ENCODE results near the gene INPP5A. TPM values are rescaled to one million over a fixed set of nuclear protein-coding genes. Genes with fewer than 3 reads are reported as not detected.

Gene INPP5A
- total and polyA plus RNA-seq, 2 experiments from 2014 or later: 41.2 to 53.6 TPM

DNA sequence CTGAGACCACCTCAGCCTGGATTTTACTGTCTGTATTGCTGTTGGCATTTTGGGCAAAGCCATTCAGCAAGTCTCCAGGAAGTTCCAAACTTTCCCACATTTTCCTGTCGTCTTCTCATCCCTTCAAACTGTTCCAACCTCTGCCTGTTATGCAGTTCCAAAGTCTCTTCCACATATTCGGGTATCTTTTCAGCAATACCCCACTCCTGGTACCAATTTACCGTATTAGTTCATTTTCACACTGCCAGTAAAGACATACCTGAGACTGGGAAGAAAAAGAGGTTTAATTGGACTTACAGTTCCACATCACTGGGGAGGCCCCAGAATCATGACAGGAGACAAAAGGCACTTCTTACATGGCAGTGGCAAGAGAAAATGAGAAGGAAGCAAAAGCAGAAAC is 62.8 kb downstream of the INPP5A start:
- H3K4me2 ChIP-seq: no peak overlapping the region
- H3K27ac ChIP-seq: no peak overlapping the region
- 86% methylated on average over 3 of the region's 3 CpGs for WGBS (ENCODE audit: low lambda C conversion rate, missing lambda C conversion rate)
- no peaks in the 10 kb centered on the region for H3K36me3 ChIP-seq (replicated peaks; ENCODE audit: insufficient read depth, low read depth)
- H3K4me3 ChIP-seq: no peak overlapping the region
- TF ChIP-seq, protein P1, sequence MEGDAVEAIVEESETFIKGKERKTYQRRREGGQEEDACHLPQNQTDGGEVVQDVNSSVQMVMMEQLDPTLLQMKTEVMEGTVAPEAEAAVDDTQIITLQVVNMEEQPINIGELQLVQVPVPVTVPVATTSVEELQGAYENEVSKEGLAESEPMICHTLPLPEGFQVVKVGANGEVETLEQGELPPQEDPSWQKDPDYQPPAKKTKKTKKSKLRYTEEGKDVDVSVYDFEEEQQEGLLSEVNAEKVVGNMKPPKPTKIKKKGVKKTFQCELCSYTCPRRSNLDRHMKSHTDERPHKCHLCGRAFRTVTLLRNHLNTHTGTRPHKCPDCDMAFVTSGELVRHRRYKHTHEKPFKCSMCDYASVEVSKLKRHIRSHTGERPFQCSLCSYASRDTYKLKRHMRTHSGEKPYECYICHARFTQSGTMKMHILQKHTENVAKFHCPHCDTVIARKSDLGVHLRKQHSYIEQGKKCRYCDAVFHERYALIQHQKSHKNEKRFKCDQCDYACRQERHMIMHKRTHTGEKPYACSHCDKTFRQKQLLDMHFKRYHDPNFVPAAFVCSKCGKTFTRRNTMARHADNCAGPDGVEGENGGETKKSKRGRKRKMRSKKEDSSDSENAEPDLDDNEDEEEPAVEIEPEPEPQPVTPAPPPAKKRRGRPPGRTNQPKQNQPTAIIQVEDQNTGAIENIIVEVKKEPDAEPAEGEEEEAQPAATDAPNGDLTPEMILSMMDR (IDR thresholded peaks at IDR 0.05; ENCODE audit: poor library complexity): no peak
- TF ChIP-seq EZH2 (IDR thresholded peaks at IDR 0.05; ENCODE audit: borderline replicate concordance) (no peak), EZH2phosphoT487 (IDR thresholded peaks at IDR 0.05; ENCODE audit: low read depth, severe bottlenecking, unreplicated experiment) (no peak)
- peaks cover 98% of the 10 kb centered on the region for H3K79me2 ChIP-seq
- no peak for DNase-seq (ENCODE audit: low spot score)
- H3K9me2 ChIP-seq (replicated peaks; ENCODE audit: insufficient read depth): no peaks in the 10 kb centered on the region
- H3K9me3 ChIP-seq (ENCODE audit: low read depth): no peaks in the 10 kb centered on the region
- peaks cover 3% of the 10 kb centered on the region for H4K20me1 ChIP-seq (ENCODE audit: insufficient read depth, poor library complexity, severe bottlenecking)
- peaks cover 14% of the 10 kb centered on the region for H3K4me1 ChIP-seq (ENCODE audit: insufficient read depth)
- H2AFZ ChIP-seq: no peak overlapping the region
- H3K27me3 ChIP-seq: no peaks in the 10 kb centered on the region

DNA sequence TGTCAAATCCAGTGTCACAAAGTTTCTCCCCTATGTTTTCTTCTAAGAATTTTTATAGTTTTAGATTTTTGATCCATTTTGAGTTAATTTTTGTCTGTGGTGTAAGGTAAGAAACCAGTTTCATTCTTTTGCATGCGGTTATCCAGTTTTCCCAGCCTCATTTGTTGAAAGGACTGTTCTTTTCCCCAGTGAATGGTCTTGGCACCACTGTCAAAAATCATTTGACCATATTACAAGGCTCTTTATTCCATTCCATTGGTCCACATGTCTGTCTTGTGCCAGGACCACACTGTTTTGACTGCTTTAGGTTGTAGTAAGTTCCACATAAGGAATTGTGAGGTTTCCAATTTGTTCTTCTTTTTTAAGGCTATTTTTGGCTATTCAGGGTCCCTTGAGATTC is 64.0 kb downstream of the INPP5A start:
- no peak for DNase-seq (ENCODE audit: low spot score)
- H3K27me3 ChIP-seq: no peaks in the 10 kb centered on the region
- 100% methylated on average over 1 of the region's 1 CpG for WGBS (ENCODE audit: low lambda C conversion rate, missing lambda C conversion rate)
- H2AFZ ChIP-seq: no peak overlapping the region
- H3K9me2 ChIP-seq (replicated peaks; ENCODE audit: insufficient read depth): no peaks in the 10 kb centered on the region
- no peak overlapping the region for H3K4me3 ChIP-seq
- no peak overlapping the region for H3K4me2 ChIP-seq
- H3K9me3 ChIP-seq (ENCODE audit: low read depth): no peaks in the 10 kb centered on the region
- peaks cover 3% of the 10 kb centered on the region for H4K20me1 ChIP-seq (ENCODE audit: insufficient read depth, poor library complexity, severe bottlenecking)
- no peaks in the 10 kb centered on the region for H3K36me3 ChIP-seq (replicated peaks; ENCODE audit: insufficient read depth, low read depth)
- peaks cover 8% of the 10 kb centered on the region for H3K4me1 ChIP-seq (ENCODE audit: insufficient read depth)
- no peak overlapping the region for H3K27ac ChIP-seq
- peaks cover 96% of the 10 kb centered on the region for H3K79me2 ChIP-seq
- TF ChIP-seq, protein P1 (IDR thresholded peaks at IDR 0.05; ENCODE audit: poor library complexity): no peak
- no peak for TF ChIP-seq EZH2phosphoT487 (IDR thresholded peaks at IDR 0.05; ENCODE audit: low read depth, severe bottlenecking, unreplicated experiment)
- TF ChIP-seq EZH2 (IDR thresholded peaks at IDR 0.05; ENCODE audit: borderline replicate concordance): no peak

DNA sequence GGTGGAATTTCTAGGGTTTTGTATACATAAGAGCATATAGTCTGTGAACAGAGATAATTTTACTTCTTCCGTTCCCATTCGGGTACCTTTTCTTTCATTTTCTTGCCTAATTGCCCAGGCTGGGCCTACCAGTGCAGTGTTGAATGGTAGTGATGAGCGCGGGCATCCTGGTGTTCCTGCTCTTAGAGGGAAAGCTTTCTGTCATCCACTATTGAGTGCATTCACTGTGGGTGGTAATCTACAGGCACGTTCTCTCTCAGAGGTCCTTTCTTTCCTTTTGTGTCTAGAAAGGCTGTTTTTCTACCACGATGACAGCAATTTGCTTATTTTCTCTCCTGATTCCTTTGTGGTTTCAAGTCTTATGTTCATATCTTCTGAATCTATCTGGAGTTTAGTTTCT is 65.0 kb downstream of the INPP5A start:
- no peaks in the 10 kb centered on the region for H3K9me2 ChIP-seq (replicated peaks; ENCODE audit: insufficient read depth)
- H3K9me3 ChIP-seq (ENCODE audit: low read depth): no peaks in the 10 kb centered on the region
- no peak overlapping the region for H2AFZ ChIP-seq
- H4K20me1 ChIP-seq (ENCODE audit: insufficient read depth, poor library complexity, severe bottlenecking): peaks cover 9% of the 10 kb centered on the region
- peaks cover 8% of the 10 kb centered on the region for H3K4me1 ChIP-seq (ENCODE audit: insufficient read depth)
- H3K4me3 ChIP-seq: no peak overlapping the region
- no peaks in the 10 kb centered on the region for H3K36me3 ChIP-seq (replicated peaks; ENCODE audit: insufficient read depth, low read depth)
- peak overlapping the region; percentile 33 for H3K4me2 ChIP-seq
- H3K27ac ChIP-seq: peak overlapping the region; percentile 45
- TF ChIP-seq EZH2phosphoT487 (IDR thresholded peaks at IDR 0.05; ENCODE audit: low read depth, severe bottlenecking, unreplicated experiment) (no peak), EZH2 (IDR thresholded peaks at IDR 0.05; ENCODE audit: borderline replicate concordance) (no peak)
- TF ChIP-seq, protein P1 (IDR thresholded peaks at IDR 0.05; ENCODE audit: poor library complexity): no peak
- 91% methylated on average over 6 of the region's 6 CpGs for WGBS (ENCODE audit: low lambda C conversion rate, missing lambda C conversion rate)
- H3K27me3 ChIP-seq: no peaks in the 10 kb centered on the region
- H3K79me2 ChIP-seq: peaks cover 95% of the 10 kb centered on the region
- no peak for DNase-seq (ENCODE audit: low spot score)
